Spinal cord (tissue), 10 donors: ENCODE measurements around the gene LASP1. TPM values are rescaled to one million over a fixed set of nuclear protein-coding genes. Genes with fewer than 3 reads are reported as not detected.

Experiments
- DNase-seq, 6 donors: peaks; one replicate each; pipeline versions ENCODE4 v3.0.0 to v3.0.0-alpha.2; 2013 to 2015; ENCODE audit warnings: low spot score in 6 of 6, low read depth in 4 of 6
- H3K27ac ChIP-seq: one replicate; pipeline ENCODE4 v1.5.1; 2013; ENCODE audit warnings: low read depth, low read length, control low read depth
- H3K27me3 ChIP-seq: one replicate; pipeline ENCODE4 v1.6.1; 2013; ENCODE audit warnings: low read length; ENCODE audit not compliant: control insufficient read depth, insufficient read depth
- H3K36me3 ChIP-seq: one replicate; pipeline ENCODE4 v1.6.1; 2013; ENCODE audit warnings: low read length; ENCODE audit not compliant: control insufficient read depth, insufficient read depth
- H3K4me1 ChIP-seq: one replicate; pipeline ENCODE4 v1.6.1; 2013; ENCODE audit warnings: low read length; ENCODE audit not compliant: control insufficient read depth, insufficient read depth
- H3K4me3 ChIP-seq: one replicate; pipeline ENCODE4 v1.5.1; 2013; ENCODE audit warnings: low read depth, low read length, control low read depth
- H3K9me3 ChIP-seq: one replicate; pipeline ENCODE4 v1.6.1; 2013; ENCODE audit warnings: low read length; ENCODE audit not compliant: control insufficient read depth, insufficient read depth
- WGBS: methylation state at CpG from one replicate; pipeline ENCODE4 v1.1.5; 2013; ENCODE audit warnings: missing lambda C conversion rate; ENCODE audit not compliant: insufficient coverage; 5-methylcytosine and 5-hydroxymethylcytosine counted together
- polyA plus RNA-seq, 2 donors: library from polyadenylated mRNA; unstranded; fragments of 120-200 nt; gene quantifications; one replicate each; pipeline ENCODE4 v1.2.1, GENCODE V29; 2013; ENCODE audit not compliant: insufficient read length in 2 of 2
- small RNA-seq: library from RNA; depleted of rRNA; stranded (forward); fragments of <200 nt; gene quantifications from one replicate; pipeline ENCODE3, GENCODE V24; 2014; ENCODE audit warnings: low replicate concordance
- total RNA-seq, 2 donors: library from RNA; depleted of rRNA in 1 of 2; stranded (reverse); fragments of 120-200 nt in 1 of 2; fragments of >200 nt in 1 of 2; gene quantifications; one replicate each; pipeline versions ENCODE4 v1.2.3 to v1.2.4, GENCODE V29; 2013 to 2014
- donor health status: healthy.

The LASP1 gene
- total and polyA plus RNA-seq, 4 donors, result 41.2 to 125 (median 93.9) TPM

- Histone ChIP-seq H3K4me3 (no peak overlapping the region), H3K9me3 (no peaks in the 10 kb centered on the region), H3K27ac (no peak overlapping the region), H3K36me3 (no peaks in the 10 kb centered on the region), H3K4me1 (peaks cover 8% of the 10 kb centered on the region), H3K27me3 (no peaks in the 10 kb centered on the region)
- no peak for DNase-seq
- WGBS, result 72% methylated on average over 5 of the region's 5 CpGs
Observed at GRCh38 chr17:38970804-38971203, 100.9 kb downstream of the LASP1 start.

Small RNAs within 50 kb of the gene (small RNA-seq; reads per million reads assigned to genes)
- gene MIR4727, result not detected
- gene MIR6779, result not detected
- not detected for gene SNORA21
- gene SNORA21B, result not detected

Other genes starting within 250 kb of the LASP1 start
- gene EPOP, start 195.1 kb upstream of the LASP1 start, total RNA-seq, result 1 to 10 TPM in 1 of 2 donors, under 1 TPM in 1; 0.50 to 1.7 TPM
- 1 to 10 TPM; 2.0 to 2.3 TPM for gene EPOP, start 195.1 kb upstream of the LASP1 start, polyA plus RNA-seq
- 10 to 100 TPM; 18.4 to 60.9 TPM for gene MLLT6, start 164.8 kb upstream of the LASP1 start, total RNA-seq
- gene MLLT6, start 164.8 kb upstream of the LASP1 start, polyA plus RNA-seq, result 10 to 100 TPM; 62.7 to 94.1 TPM
- 1 to 10 TPM; 2.1 to 5.1 TPM for gene CISD3, start 139.7 kb upstream of the LASP1 start, total RNA-seq
- 10 to 100 TPM; 18.5 to 18.6 TPM for gene CISD3, start 139.7 kb upstream of the LASP1 start, polyA plus RNA-seq
- 10 to 100 TPM in 1 of 2 donors, 1 to 10 TPM in 1; 9.1 to 29.1 TPM for gene PCGF2, start 121.7 kb upstream of the LASP1 start, total RNA-seq
- 100 to 1,000 TPM in 1 of 2 donors, 10 to 100 TPM in 1; 93.1 to 110 TPM for gene PCGF2, start 121.7 kb upstream of the LASP1 start, polyA plus RNA-seq
- 100 to 1,000 TPM; 149 to 241 TPM for gene PSMB3, start 117.3 kb upstream of the LASP1 start, total RNA-seq
- gene PSMB3, start 117.3 kb upstream of the LASP1 start, polyA plus RNA-seq, result 100 to 1,000 TPM; 120 to 123 TPM
- gene PIP4K2B, start 70.5 kb upstream of the LASP1 start, total RNA-seq, result 10 to 100 TPM; 66.1 to 99.8 TPM
- gene PIP4K2B, start 70.5 kb upstream of the LASP1 start, polyA plus RNA-seq, result 100 to 1,000 TPM; 174 to 198 TPM
- gene CWC25, start 44.7 kb upstream of the LASP1 start, total RNA-seq, result 10 to 100 TPM in 1 of 2 donors, 1 to 10 TPM in 1; 8.2 to 15.2 TPM
- 10 to 100 TPM; 17.6 to 21.2 TPM for gene CWC25, start 44.7 kb upstream of the LASP1 start, polyA plus RNA-seq
- gene RPL23, start 16.3 kb upstream of the LASP1 start, total RNA-seq, result 1,000 to 10,000 TPM; 1,083 to 2,232 TPM
- gene RPL23, start 16.3 kb upstream of the LASP1 start, polyA plus RNA-seq, result 1,000 to 10,000 TPM; 1,171 to 1,254 TPM
- gene FBXO47, start 97.3 kb downstream of the LASP1 start, total RNA-seq, result not detected
- not detected for gene FBXO47, start 97.3 kb downstream of the LASP1 start, polyA plus RNA-seq